ENCODE measurements around the gene SF3A2. TPM values are rescaled to one million over a fixed set of nuclear protein-coding genes. Genes with fewer than 3 reads are reported as not detected.
A peak's percentile ranks its signal among the peaks of the same experiment; 100 is the strongest.
"Not testable (repeated sequence)": the region's sequence is repeated elsewhere in the genome, so short reads cannot be mapped to it uniquely, and the experiment has no call there.

Gene SF3A2
- total RNA-seq, 4 donors from 2014 or later, result 25.7 to 39.8 (median 30.3) TPM

DNA sequence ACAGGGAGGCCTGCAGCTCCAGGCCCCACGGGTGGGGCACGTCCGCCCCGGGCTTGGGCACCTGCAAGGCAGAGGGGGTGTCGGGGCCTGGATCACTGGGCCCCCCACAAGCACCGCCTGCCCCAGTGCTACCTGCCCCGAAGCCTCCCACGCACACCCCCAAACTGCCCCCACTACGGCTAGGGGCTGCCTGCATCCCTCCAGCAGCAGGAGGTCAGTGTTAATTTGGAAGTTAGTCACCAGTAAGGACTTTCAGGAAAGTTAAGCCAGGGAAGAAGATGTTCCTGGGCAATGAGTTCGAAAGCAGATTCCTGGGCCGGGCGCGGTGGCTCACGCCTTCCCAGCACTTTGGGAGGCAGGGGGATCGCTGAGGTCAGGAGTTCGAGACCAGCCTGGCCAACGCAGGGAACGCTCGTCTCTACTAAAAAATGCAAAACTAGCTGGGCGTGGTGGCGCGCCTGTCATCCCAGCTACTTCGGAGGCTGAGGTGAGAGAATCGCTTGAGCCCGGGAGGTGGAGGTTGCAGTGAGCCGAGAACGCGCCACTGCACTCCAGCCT is 39.9 kb downstream of the SF3A2 start:
- Histone ChIP-seq H3K9me3 (no peaks in the 10 kb centered on the region), H3K27ac (no peak overlapping the region), H3K4me1 (peaks cover 6 to 36% of the 10 kb centered on the region in 2 donors), H3K4me3 (replicated peaks in 1 of 3) (no peak overlapping the region), H3K36me3 (peaks cover 13 to 16% of the 10 kb centered on the region in 2 donors), H3K27me3 (no peaks in the 10 kb centered on the region)
- 96% methylated on average over 20 of the region's 28 CpGs for WGBS, 2 donors
- intact Hi-C loops (cut with DNase I), result no loop called here
- no peak for TF ChIP-seq POLR2A (IDR thresholded peaks at IDR 0.05)
- TF ChIP-seq, protein P1, sequence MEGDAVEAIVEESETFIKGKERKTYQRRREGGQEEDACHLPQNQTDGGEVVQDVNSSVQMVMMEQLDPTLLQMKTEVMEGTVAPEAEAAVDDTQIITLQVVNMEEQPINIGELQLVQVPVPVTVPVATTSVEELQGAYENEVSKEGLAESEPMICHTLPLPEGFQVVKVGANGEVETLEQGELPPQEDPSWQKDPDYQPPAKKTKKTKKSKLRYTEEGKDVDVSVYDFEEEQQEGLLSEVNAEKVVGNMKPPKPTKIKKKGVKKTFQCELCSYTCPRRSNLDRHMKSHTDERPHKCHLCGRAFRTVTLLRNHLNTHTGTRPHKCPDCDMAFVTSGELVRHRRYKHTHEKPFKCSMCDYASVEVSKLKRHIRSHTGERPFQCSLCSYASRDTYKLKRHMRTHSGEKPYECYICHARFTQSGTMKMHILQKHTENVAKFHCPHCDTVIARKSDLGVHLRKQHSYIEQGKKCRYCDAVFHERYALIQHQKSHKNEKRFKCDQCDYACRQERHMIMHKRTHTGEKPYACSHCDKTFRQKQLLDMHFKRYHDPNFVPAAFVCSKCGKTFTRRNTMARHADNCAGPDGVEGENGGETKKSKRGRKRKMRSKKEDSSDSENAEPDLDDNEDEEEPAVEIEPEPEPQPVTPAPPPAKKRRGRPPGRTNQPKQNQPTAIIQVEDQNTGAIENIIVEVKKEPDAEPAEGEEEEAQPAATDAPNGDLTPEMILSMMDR (IDR thresholded peaks at IDR 0.05), result no peak
- DNase-seq, result no peak

DNA sequence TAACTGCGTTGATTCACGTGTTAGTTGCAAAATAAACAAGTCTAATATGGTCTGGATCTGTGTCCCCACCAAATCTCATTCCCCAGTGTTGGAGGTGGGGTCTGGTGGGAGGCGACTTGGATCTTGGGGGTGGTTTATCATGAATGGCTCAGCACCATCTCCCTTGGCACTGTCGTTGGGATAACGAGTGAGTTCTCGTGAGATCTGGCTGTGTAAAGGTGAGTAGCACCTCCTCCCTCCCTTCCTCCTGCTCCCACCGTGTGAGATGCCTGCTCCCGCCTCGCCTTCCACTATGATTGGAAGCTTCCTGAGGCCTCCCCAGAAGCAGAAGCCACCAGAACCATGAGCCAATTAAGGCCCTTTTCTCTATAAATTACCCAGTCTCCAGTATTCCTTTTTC is 40.5 kb downstream of the SF3A2 start:
- Histone ChIP-seq H3K4me1 (peaks cover 5 to 35% of the 10 kb centered on the region in 2 donors), H3K4me3 (replicated peaks in 1 of 3) (no peak overlapping the region), H3K9me3 (no peaks in the 10 kb centered on the region), H3K27me3 (no peaks in the 10 kb centered on the region), H3K36me3 (peaks cover 9 to 10% of the 10 kb centered on the region in 2 donors), H3K27ac (no peak overlapping the region)
- TF ChIP-seq, protein P1 (IDR thresholded peaks at IDR 0.05), result no peak
- TF ChIP-seq POLR2A (IDR thresholded peaks at IDR 0.05), result no peak
- intact Hi-C loops (cut with DNase I), result no loop called here
- DNase-seq, result no peak
- WGBS, 2 donors, result 82 to 86% methylated on average over 5 to 9 of the region's 9 CpGs

DNA sequence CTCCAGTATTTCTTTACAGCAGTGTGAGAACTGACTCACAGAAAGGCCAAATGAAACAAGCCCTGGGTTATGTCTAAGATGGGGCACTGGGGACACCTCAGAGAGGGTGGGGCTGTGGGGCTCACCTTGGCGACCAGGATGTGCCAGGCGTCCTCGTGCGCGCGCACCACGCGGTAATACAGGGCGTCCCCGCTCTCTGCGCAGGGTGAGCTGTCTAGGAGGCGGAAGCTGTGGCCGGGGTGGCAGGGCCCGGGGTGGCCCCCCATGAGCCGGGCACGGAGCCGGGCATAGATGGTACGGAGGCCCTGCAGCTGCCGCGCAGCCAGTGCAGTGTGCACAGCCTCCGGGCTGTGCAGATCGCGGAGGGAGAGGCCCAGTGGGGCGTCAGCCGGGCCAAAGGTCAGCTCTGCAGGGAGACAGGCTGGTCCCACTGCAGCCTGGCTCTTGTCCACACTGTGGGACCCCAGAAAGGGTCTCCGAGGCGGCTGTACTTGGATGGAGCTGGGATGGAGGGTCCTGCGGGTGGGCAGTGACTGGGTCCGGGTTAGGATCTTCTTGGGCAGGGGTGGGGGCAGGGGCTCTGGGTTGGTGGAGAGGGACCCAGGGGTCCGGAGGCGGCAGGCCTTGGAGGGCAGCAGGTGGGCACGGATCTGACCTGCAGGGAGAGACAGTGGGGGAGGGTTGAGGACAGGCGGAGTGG is 42.0 kb downstream of the SF3A2 start:
- 90 to 91% methylated on average over 20 to 27 of the region's 33 CpGs for whole genome bisulfite sequencing, 2 donors
- intact Hi-C loops (cut with DNase I), result no loop called here
- no peak for DNase-seq
- Histone ChIP-seq H3K27ac (no peak overlapping the region), H3K27me3 (no peaks in the 10 kb centered on the region), H3K36me3 (no peaks in the 10 kb centered on the region), H3K9me3 (no peaks in the 10 kb centered on the region), H3K4me3 (replicated peaks in 1 of 3) (no peak overlapping the region), H3K4me1 (peaks cover 5 to 26% of the 10 kb centered on the region in 2 donors)
- TF ChIP-seq POLR2A (IDR thresholded peaks at IDR 0.05), result no peak
- TF ChIP-seq, protein P1 (IDR thresholded peaks at IDR 0.05), result no peak

DNA sequence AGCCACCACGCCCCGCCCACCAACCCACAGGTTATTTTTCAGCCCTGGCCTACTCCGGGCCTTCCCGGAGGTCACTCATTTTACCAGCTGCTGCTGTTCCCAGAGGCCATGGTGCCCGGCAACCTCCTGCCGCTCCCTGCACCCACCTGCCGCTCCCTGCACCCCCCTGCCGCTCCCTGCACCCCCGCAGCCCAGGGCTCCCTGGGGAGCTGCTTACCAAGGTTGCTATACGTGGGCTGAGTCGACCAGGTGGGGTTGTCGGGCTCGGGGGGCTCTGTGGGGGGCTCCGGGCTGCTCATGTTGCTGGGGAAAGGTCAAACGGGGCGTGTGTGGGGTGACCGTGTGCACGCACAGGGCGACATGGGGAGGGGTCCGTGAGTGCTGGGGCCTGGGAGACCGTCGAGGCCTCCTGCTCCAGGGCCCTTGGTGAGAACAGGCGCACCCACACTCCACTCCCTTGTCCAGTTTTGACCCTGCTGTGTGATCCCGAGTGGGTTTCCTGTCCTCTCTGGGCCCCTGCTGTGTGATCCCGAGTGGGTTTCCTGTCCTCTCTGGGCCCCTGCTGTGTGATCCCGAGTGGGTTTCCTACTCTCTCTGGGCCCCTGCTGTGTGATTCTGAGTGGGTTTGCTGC is 44.1 kb downstream of the SF3A2 start:
- DNase-seq, result no peak
- WGBS, 2 donors, result 76 to 79% methylated on average over 17 to 24 of the region's 26 CpGs
- H3K4me3 ChIP-seq (replicated peaks in 1 of 3), result no peak overlapping the region
- no peak overlapping the region for H3K27ac ChIP-seq
- TF ChIP-seq, protein P1 (IDR thresholded peaks at IDR 0.05), result no peak
- no peak for TF ChIP-seq POLR2A (IDR thresholded peaks at IDR 0.05)
- H3K27me3 ChIP-seq, result no peaks in the 10 kb centered on the region
- intact Hi-C loops (cut with DNase I), result no loop called here
- H3K9me3 ChIP-seq, result no peaks in the 10 kb centered on the region
- no peaks in the 10 kb centered on the region for H3K36me3 ChIP-seq
- H3K4me1 ChIP-seq, result peaks cover 0 to 11% of the 10 kb centered on the region in 2 donors

DNA sequence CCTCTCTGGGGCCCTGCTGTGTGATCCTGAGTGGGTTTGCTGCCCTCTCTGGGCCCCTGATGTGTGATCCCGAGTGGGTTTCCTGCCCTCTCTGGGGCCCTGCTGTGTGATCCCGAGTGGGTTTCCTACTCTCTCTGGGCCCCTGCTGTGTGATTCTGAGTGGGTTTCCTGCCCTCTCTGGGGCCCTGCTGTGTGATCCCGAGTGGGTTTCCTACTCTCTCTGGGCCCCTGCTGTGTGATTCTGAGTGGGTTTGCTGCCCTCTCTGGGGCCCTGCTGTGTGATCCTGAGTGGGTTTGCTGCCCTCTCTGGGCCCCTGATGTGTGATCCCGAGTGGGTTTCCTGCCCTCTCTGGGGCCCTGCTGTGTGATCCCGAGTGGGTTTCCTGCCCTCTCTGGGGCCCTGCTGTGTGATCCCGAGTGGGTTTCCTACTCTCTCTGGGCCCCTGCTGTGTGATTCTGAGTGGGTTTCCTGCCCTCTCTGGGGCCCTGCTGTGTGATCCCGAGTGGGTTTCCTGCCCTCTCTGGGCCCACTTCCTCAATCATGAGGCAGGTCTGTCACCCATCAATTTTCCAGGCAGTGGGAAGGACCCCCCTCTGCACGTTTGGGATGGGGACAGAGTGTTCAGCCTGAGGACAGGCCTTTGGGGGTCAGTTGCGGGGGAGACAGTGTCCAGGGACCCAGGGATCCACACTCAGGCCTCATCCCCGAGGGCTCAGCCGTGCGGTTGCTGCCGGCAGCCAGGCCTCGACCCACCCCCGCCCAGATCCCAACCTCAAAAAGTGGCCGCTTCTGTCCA is 44.8 kb downstream of the SF3A2 start:
- intact Hi-C loops (cut with DNase I); H3K36me3 ChIP-seq; H3K27me3 ChIP-seq; H3K4me3 ChIP-seq (replicated peaks in 1 of 3); DNase-seq; H3K9me3 ChIP-seq: not testable (repeated sequence)
- WGBS, 2 donors, result 25% methylated on average over 2 of the region's 16 CpGs; no CpG with 5 or more reads in 1 of the 2 donors
- H3K27ac ChIP-seq, result peak overlapping the region in 1 of 3 donors; percentile 28
- H3K4me1 ChIP-seq, result peaks cover 0 to 11% of the 10 kb centered on the region in 2 donors
